Measurements from ENCODE around the gene ZNF627. TPM values are rescaled to one million over a fixed set of nuclear protein-coding genes. Genes with fewer than 3 reads are reported as not detected.

Gene ZNF627
- total RNA-seq, 4 donors from 2014 or later: 0.40 to 10.2 (median 7.0) TPM

DNA sequence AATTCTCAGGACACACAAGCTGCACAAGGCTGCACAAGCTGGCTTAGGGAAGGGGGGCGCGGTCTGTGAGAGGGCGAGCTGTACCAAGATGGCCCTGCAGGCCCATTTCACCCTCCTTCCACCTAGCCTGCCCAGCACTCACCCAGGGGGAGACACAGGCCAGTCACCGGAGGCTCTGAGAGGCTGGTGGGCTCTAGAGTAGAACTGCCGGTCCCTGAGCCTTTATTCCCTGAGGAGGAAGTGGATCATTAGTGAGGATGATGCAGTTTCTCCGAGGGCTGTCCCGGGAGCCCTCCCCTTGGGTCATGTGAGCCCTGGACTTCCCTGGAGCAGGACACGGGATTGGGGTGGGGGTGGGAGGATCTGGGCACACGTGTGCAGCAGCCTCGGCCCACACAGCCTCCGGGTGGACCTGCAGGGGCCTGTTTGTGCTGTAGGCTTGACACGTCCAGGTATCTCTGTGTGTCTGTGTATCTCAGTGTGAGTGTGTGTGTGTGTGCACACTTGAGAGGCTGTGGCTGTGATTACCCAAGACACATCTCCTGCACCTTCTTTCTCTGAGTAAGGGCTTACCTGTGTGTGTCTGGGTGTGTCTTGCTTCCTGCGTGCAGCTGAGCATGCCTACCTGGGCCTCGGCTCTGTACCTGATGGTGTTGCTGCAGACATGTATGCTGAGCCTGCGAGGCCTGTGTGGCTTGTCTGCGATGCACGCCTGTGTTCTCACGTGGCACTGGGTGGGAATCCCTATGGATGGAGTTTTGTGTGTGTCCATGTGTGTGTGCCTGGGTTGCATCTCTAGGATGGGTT lies 19.6 kb upstream of the ZNF627 start, which contains the start of gene ACP5:
ACP5 (minus strand) TSS at position 195 of the 807 bp plus-strand sequence. CDS start 328 bp downstream, outside the sequence.
- DNase-seq: no peak
- Histone ChIP-seq H3K27me3 (peaks cover 10% of the 10 kb centered on the region), H3K9me3 (no peaks in the 10 kb centered on the region), H3K4me1 (peaks cover 0 to 25% (median 13%) of the 10 kb centered on the region in 4 donors), H3K4me3 (peak within 1 kb of the TSS; percentile 4 to 59 (median 32)), H3K27ac (peak within 1 kb of the TSS; percentile 39 to 72 (median 68)), H3K36me3 (no peaks in the 10 kb centered on the region)
- intact Hi-C loops (cut with DNase I; ENCODE audit: low total_unique reads): no loop called here
- WGBS, 2 donors (ENCODE audit: low coverage in 1 of 2): 61% methylated on average over 17 of the region's 18 CpGs; no CpG with 5 or more reads in 1 of the 2 donors
- TF ChIP-seq POLR2AphosphoS5 (IDR thresholded peaks at IDR 0.05) (no peak), EP300 (IDR thresholded peaks at IDR 0.05; ENCODE audit: low read depth) (no peak), POLR2A (IDR thresholded peaks at IDR 0.05) (no peak)
- TF ChIP-seq, protein P1, sequence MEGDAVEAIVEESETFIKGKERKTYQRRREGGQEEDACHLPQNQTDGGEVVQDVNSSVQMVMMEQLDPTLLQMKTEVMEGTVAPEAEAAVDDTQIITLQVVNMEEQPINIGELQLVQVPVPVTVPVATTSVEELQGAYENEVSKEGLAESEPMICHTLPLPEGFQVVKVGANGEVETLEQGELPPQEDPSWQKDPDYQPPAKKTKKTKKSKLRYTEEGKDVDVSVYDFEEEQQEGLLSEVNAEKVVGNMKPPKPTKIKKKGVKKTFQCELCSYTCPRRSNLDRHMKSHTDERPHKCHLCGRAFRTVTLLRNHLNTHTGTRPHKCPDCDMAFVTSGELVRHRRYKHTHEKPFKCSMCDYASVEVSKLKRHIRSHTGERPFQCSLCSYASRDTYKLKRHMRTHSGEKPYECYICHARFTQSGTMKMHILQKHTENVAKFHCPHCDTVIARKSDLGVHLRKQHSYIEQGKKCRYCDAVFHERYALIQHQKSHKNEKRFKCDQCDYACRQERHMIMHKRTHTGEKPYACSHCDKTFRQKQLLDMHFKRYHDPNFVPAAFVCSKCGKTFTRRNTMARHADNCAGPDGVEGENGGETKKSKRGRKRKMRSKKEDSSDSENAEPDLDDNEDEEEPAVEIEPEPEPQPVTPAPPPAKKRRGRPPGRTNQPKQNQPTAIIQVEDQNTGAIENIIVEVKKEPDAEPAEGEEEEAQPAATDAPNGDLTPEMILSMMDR (IDR thresholded peaks at IDR 0.05): no peak
- in situ Hi-C loops (cut with MboI; ENCODE audit: low pct_ligation_motif_present in 1 of 4, low pct_unique_long_range_greater_than_20kb in 1 of 4, low sequenced_read_pairs in 3 of 4): no loop called here

DNA sequence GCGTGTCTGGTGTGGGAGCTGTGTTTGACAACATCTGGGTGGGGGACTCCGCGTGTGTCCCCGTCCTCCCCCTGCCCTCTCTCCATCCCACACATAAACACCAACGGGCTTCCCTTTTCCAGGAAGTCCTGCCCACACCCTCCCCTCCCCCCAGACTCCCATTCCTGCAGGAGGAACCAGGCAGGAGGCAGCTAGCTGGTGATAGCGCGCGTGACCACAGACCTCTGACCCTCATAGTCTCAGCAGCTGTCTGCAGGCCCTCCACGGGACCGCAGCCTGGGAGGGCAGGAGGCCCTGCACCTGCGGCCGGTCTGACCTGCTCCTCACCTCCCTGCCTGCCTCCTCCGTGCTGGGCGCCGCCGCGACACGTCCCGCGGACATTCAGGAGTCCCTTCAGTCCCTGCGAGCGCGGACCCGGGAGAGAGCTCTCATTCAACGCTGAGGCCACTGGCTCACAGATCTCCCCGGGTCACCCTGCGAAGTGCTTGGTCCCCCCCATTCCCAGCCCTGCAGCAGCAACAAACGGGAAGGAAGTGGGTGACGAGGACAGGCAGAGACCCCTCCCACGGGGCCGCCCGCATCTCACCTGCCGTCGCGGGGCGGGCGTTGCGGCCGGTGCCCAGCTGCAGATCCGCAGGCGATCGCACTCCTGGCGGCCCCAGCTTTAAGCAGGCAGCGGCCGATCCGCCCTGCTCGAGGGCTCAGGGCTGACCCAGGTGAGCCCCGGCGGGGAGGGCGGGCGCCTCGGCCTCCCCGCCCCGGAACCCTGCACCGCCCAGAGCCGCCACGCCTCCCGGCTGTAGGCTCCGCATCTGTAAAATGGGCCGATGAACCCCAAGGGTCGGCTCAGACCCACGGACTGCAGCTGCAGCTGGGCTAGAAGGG lies 18.8 kb upstream of the ZNF627 start:
- in situ Hi-C loops (cut with MboI; ENCODE audit: low pct_ligation_motif_present in 1 of 4, low pct_unique_long_range_greater_than_20kb in 1 of 4, low sequenced_read_pairs in 3 of 4) (no loop called here), intact Hi-C loops (cut with DNase I; ENCODE audit: low total_unique reads) (no loop called here)
- H3K9me3 ChIP-seq: no peaks in the 10 kb centered on the region
- no peaks in the 10 kb centered on the region for H3K36me3 ChIP-seq
- peak in 2 of 3 donors; percentile 3 to 20 for TF ChIP-seq POLR2AphosphoS5 (IDR thresholded peaks at IDR 0.05)
- no peak for TF ChIP-seq EP300 (IDR thresholded peaks at IDR 0.05; ENCODE audit: low read depth)
- H3K27ac ChIP-seq: peak overlapping the region; percentile 39 to 72 (median 68)
- peak; percentile 61 for DNase-seq
- peaks cover 10% of the 10 kb centered on the region for H3K27me3 ChIP-seq
- peaks cover 0 to 26% (median 13%) of the 10 kb centered on the region in 4 donors for H3K4me1 ChIP-seq
- 14% methylated on average over 58 of the region's 62 CpGs; no CpG with 5 or more reads in 1 of the 2 donors for WGBS, 2 donors (ENCODE audit: low coverage in 1 of 2)
- peak overlapping the region; percentile 4 to 59 (median 32) for H3K4me3 ChIP-seq

DNA sequence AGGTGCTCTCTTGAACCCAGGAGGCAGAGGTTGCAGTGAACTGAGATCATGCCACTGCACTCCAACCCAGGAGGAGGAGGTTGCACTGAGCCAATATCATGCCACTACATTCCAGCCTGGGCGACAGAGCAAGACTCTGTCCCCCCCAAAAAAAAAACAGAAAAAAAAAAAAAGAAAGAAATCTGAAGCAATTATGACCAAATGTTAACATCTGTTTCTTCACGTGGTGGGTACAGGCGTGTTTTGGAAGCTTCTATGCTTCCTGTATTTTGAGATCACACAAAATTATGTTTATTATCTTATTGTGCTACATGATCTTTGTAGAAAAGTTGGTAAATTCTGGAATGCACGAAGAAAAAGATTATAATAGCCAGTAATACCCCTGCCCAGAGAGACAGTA lies 17.2 kb upstream of the ZNF627 start:
- Histone ChIP-seq H3K4me3 (no peak overlapping the region), H3K4me1 (peaks cover 0 to 26% (median 13%) of the 10 kb centered on the region in 4 donors), H3K27me3 (peaks cover 10% of the 10 kb centered on the region), H3K27ac (peak overlapping the region in 3 of 4 donors; percentile 62 to 72 (median 72)), H3K36me3 (no peaks in the 10 kb centered on the region), H3K9me3 (no peaks in the 10 kb centered on the region)
- in situ Hi-C loops (cut with MboI; ENCODE audit: low pct_ligation_motif_present in 1 of 4, low pct_unique_long_range_greater_than_20kb in 1 of 4, low sequenced_read_pairs in 3 of 4): no loop called here
- no peak for DNase-seq
- intact Hi-C loops (cut with DNase I; ENCODE audit: low total_unique reads): no loop called here
- TF ChIP-seq EP300 (IDR thresholded peaks at IDR 0.05; ENCODE audit: low read depth) (no peak), POLR2AphosphoS5 (IDR thresholded peaks at IDR 0.05) (no peak), POLR2A (IDR thresholded peaks at IDR 0.05) (no peak)
- TF ChIP-seq, protein P1 (IDR thresholded peaks at IDR 0.05): no peak
- 63 to 69% methylated on average over 4 of the region's 4 CpGs for WGBS, 2 donors (ENCODE audit: low coverage in 1 of 2)

DNA sequence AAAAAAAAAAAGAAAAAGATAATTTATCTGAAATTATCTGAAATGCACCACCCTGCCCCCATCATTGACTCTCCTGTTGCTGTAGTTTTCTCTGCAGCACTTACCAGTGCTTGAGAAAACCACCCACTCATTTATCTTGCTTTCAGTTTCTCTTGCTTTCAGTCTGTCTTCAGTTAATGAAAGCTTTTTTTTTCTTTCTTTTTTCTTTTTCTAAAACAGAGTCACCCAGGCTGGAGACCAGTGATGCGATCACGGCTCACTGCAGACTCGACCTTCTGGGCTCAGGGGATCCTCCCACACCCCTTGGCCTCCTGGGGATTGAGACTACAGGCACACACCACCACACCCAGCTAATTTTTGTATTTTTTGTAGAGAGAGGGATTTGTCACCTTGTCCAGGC lies 15.5 kb upstream of the ZNF627 start:
- H3K4me3 ChIP-seq: no peak overlapping the region
- no peaks in the 10 kb centered on the region for H3K9me3 ChIP-seq
- no peaks in the 10 kb centered on the region for H3K36me3 ChIP-seq
- WGBS, 2 donors (ENCODE audit: low coverage in 1 of 2): 30 to 44% methylated on average over 3 of the region's 3 CpGs
- DNase-seq: peak; percentile 25
- peak overlapping the region; percentile 51 to 62 (median 56) for H3K27ac ChIP-seq
- TF ChIP-seq, protein P1 (IDR thresholded peaks at IDR 0.05): no peak
- no peak for TF ChIP-seq POLR2A (IDR thresholded peaks at IDR 0.05)
- no peak for TF ChIP-seq POLR2AphosphoS5 (IDR thresholded peaks at IDR 0.05)
- TF ChIP-seq EP300 (IDR thresholded peaks at IDR 0.05; ENCODE audit: low read depth): no peak
- in situ Hi-C loops (cut with MboI; ENCODE audit: low pct_ligation_motif_present in 1 of 4, low pct_unique_long_range_greater_than_20kb in 1 of 4, low sequenced_read_pairs in 3 of 4): no loop called here
- intact Hi-C loops (cut with DNase I; ENCODE audit: low total_unique reads): no loop called here
- H3K4me1 ChIP-seq: peaks cover 0 to 26% (median 13%) of the 10 kb centered on the region in 4 donors
- H3K27me3 ChIP-seq: peaks cover 10% of the 10 kb centered on the region
